GM21576 (cell line): ENCODE results near the gene CCL21.
A peak's percentile ranks its signal among the peaks of the same experiment; 100 is the strongest.

ENCODE experiments used
- ATAC-seq: cut with Tn5 transposase; IDR thresholded peaks from one replicate; pipeline ENCODE4 v1.9.1; 2021; ENCODE audit warnings: mild to moderate bottlenecking, moderate library complexity; ENCODE audit not compliant: unreplicated experiment

Gene CCL21

DNA sequence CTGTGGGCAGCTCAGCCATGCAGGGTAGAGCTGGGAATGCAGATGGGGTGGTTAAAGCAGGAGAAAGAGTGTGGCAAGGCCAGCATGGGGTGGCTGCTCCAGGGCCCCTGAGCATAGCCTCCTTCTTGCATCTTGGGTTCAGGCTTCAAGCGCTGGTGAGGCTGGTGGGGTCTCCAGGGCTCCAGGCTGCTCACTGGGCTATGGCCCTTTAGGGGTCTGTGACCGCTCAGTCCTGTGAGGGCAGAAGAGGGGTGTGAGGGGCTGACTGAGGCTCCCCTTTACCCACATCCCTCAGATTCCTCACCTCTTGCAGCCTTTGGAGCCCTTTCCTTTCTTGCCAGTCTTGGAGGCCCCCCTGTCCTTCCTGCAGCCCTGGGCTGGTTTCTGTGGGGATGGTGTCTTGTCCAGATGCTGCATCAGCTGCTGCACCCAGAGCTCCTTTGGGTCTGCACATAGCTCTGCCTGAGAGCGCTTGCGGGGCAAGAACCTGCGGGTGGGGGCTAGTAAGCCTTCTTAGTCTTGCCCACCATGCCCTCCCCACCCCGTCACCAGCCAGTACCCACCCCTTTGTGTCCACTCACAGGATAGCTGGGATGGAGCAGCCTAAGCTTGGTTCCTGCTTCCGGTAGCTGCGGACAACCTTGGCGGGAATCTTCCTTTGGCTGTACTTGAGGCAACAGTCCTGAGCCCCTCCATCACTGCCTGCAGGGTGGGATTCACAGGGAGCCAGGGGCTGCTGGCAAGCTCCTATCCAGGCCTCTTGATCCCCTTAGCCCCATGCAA lies 549 bp downstream of the CCL21 start:
- ATAC-seq, result no peak

- ATAC-seq, result no peak
Measured at GRCh38 chr9:34707130-34707529, 2.8 kb downstream of the CCL21 start.

GRCh38 chr9:34701769-34702736 lies 7.9 kb downstream of the CCL21 start:
- peak; percentile 85 for ATAC-seq

GRCh38 chr9:34701023-34701768 lies 8.7 kb downstream of the CCL21 start:
- peak; percentile 54 for ATAC-seq

DNA sequence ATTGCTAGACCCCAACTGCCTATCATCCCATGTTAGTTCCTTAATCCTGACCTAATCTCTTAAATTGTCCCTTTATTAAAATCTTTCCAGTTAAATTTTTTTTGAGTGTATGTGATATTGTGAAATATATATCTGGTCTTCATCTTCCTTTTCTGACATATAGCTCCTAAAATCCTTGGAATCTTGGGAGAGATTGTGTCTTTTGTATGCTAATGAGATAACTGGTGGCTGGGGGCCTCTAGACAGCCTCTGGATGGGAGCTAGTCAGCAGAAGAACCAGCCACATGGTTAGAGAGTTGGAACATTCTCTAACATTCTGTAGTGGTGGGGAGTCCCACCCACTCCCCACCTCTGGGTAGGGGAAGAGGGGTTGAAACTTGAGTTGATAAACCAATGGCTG lies 15.1 kb downstream of the CCL21 start:
- ATAC-seq, result no peak

GRCh38 chr9:34693560-34693959 lies 16.4 kb downstream of the CCL21 start:
- no peak for ATAC-seq

DNA sequence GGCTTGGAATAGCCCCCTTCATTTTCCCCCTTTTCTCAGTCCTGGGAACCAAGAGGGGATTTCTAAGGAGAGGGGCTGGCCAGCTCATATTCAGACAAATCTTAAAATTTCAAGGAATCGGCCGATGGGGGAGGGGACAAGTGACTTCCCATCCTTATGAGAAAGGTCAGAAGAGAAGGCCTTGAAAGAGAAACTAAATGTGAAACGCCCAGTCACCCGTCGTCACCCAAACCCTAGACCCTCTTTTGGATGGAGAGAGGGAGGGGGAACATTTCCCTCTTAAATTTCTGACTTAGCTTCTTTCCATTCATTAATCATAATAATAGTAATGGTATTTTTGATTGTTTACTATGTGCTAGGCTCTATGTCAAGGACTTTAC lies 18.0 kb downstream of the CCL21 start:
- no peak for ATAC-seq

- no peak for ATAC-seq
Measured at GRCh38 chr9:34690983-34691935, 18.7 kb downstream of the CCL21 start, which contains the start of gene CCL19. Gene CCL19 (minus strand): TSS chr9:34691276. CDS start chr9:34691139, 137 bp downstream.

DNA sequence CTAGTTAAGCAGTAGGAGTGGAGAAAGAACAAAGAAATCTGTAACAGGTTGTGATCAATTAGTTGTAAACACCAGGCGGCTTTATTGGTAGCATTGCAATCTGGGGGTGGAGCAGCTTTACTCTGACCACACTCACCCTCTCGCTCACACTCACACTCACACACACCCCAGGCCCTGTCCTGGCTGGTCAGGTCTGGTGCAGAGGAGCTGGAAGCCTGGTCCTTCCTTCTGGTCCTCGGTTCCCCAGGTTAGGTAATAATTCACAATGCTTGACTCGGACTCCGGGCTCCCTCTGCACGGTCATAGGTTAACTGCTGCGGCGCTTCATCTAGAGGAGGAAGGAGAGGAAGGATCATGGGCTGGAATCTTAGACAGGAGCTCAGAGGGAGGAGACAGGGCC lies 20.4 kb downstream of the CCL21 start:
- no peak for ATAC-seq

GRCh38 chr9:34689116-34689470 lies 20.8 kb downstream of the CCL21 start:
- ATAC-seq, result no peak

DNA sequence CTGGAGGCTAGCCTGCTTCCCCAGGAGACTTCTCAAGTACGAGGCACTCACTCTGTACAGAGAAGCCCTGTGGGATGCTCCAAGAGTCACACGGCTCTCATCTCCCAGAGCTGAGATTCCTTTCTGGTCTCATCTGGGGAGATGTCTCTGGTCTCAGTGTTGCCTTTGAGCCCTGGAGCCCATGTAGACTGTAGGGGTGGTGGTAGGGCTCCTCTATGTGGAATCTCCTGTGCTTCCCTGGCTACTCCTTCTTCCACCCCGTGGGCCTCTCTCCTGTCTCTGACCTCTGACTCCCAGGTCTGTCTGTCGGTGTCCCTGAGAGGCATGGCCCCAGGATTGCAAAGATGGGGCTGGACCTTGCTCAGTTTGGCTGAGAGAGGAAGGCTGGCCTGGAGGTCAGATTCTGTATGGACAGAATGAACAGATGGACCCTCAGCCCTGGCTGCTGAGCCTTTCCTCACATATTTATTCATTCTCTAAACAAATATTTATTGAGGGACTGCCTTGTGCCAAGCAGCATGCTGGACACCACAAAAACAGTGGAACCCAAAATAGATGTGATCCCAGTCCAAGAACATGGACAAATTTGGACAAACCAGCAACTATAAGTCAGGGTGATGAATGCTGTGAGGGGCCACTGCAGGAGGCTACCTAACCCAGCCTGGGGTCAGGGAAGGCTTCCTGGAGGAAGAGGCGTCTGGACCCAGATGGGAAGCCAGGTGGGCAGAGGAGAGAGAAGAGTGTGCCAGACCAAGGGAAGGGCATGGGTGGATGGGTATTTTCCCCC lies 21.4 kb downstream of the CCL21 start:
- ATAC-seq, result no peak

DNA sequence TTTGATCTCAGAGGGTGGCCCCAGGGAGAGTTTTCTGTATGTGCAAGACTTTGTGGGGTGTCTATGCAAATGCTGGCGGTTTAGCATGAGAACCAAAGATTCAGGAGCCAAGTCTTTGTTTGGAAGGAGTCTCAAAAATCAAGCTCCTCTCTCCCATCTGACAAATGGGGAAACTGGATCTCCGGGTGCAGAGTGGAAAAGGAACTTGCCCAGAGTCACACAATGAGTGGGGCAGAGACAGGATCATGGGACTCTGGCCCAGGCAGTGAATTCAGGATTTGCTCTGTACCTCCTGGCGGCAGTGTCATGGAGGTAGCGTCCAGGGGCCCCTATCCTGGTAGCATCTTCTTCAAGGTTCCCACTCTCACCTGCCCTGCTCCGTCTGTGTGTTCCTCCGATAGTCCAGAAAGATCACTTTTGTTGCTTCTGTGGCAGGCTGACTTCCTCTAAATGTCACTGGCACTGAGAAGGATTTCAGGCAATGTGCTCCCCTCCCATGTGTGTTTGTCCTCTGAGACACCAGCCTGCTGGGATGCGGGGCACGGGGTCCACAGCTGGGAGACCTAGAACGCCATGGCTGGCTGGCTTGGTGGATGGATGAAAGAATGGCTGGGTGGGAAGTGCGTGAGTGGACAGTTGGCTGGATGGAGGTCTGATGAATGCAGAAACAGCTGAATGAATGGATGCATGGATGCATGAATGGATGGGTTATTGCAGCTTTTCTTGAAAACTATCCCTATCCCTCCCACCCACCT lies 22.5 kb downstream of the CCL21 start:
- ATAC-seq, result no peak

DNA sequence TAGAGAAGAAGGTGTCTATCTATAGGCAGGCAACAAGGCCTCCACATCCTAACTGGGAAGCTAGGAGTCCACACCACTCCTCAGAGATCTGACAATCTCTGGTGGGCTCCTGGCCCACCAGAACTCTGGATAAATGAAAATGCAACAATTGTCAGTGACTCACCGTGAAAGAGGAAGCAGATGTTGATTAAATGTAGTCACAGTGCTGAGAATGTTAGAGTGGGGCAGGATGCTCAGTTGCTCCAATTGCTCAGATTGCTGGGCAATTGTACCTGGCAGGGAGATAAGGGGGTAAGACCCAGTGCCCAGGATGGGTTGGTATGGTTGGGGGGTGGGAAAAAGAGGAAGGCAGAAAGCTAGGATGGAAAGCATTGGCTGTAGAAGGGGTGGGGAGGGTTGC lies 23.2 kb downstream of the CCL21 start:
- ATAC-seq, result no peak

DNA sequence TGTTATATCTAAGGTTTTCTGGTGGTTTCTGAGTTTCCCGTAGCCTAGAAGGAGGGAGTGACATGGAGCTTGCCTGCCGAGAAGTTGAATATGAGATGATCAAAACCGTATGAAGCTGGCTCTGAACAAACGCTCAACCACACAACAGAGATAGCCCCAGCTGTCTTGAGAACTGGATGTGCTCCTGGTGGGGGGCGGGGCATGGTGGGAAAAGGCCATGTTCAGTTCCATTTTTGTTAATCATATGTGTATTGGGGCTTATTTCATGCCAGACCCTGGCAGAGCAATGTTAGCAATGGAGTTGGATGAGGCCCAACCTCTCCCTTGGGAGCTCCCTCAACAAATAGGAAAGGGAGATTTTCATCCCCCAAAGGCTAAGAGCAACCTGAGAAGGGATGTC lies 23.7 kb downstream of the CCL21 start:
- no peak for ATAC-seq

DNA sequence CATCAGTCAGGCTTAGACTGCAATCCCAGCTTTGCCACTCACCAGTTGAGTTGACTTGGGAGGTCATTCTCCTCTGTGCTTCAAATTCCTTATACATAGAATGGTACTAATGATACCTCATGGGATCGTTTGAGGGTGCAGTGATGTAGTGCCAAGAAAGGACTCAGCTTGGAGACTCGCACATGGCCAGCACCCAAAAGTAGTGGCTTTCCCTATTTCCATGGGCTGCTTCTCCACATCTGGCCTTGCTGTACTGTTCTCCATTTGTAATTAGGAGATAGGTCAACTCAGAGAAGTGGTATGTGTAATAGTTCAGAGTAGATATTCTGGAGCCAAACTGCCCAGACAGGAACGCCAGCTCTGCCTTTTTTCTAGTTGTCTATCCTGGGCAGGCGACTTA lies 24.3 kb downstream of the CCL21 start:
- no peak for ATAC-seq

DNA sequence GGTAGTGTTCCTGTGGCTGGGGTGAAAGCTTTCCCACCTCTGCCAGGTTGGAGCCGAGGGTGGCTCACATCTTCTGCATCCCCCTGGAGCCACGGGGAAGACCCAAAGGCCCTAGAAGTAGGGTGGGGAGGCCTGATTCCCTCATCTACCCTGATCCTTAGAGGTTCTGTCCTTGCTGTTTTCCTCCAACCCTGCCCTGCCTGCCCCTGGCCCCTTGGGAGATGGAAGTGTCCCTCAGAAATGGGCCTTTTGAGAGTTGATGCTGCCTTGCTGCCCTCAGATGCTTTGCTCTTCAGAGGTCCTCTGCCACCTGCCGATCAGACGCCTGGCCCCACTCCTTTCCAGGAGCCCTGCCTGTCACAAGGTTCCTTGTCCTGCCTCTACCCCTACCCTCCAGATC lies 25.1 kb downstream of the CCL21 start:
- ATAC-seq, result no peak

DNA sequence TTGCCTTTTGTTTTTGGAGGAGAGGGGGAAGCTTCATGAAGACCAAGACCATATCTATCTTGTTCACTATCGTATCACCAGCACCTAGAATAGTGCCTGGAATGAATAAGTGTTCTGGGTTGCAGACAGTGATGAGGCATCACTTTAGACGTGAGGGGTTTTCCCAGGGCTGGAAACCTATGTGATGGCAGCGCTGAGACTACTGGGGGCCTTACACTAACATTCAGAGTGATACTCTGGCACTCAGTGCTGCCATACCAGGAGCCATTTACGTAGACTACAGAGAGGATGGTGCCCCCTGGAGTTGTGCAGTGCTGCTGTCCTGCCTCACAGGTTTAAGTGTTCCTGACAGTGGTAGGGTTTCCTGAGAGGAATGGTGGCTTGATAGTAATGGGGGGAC lies 25.8 kb downstream of the CCL21 start:
- no peak for ATAC-seq

DNA sequence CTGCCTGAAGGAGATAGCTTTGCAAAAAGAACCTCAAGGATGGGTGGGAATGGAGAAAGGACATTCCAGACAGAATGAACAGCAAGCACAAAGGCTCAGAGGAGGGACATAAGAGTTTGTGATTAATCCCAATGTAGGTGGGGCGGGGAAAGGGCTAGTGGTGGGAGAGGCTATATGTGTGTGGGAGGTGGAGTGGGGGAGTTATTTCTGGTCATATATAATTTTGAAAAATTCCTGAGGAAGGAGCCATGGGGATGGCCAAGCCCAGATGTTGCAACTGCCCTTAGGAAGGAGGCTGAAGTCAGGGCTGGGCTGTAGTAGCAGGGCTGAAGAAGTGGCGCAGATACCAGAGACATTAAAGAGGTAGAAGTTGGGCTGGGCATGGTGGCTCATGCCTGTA lies 34.1 kb downstream of the CCL21 start:
- ATAC-seq, result no peak
